Measurements from ENCODE around the gene DTX4.

GRCh38 chr11:59186130-59186594 lies 14.2 kb downstream of the DTX4 start:
- TF ChIP-seq, protein P1, sequence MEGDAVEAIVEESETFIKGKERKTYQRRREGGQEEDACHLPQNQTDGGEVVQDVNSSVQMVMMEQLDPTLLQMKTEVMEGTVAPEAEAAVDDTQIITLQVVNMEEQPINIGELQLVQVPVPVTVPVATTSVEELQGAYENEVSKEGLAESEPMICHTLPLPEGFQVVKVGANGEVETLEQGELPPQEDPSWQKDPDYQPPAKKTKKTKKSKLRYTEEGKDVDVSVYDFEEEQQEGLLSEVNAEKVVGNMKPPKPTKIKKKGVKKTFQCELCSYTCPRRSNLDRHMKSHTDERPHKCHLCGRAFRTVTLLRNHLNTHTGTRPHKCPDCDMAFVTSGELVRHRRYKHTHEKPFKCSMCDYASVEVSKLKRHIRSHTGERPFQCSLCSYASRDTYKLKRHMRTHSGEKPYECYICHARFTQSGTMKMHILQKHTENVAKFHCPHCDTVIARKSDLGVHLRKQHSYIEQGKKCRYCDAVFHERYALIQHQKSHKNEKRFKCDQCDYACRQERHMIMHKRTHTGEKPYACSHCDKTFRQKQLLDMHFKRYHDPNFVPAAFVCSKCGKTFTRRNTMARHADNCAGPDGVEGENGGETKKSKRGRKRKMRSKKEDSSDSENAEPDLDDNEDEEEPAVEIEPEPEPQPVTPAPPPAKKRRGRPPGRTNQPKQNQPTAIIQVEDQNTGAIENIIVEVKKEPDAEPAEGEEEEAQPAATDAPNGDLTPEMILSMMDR (IDR thresholded peaks at IDR 0.05) = peak; percentile 52 to 59 (median 55)
- no peak for TF ChIP-seq POLR2A (IDR thresholded peaks at IDR 0.05)

Data from right lobe of liver (tissue), 4 donors.